ENCODE results near the gene MYO1E. TPM values are rescaled to one million over a fixed set of nuclear protein-coding genes. Genes with fewer than 3 reads are reported as not detected.

MYO1E gene
- total RNA-seq, 4 donors from 2014 or later = 131 to 388 (median 345) TPM

DNA sequence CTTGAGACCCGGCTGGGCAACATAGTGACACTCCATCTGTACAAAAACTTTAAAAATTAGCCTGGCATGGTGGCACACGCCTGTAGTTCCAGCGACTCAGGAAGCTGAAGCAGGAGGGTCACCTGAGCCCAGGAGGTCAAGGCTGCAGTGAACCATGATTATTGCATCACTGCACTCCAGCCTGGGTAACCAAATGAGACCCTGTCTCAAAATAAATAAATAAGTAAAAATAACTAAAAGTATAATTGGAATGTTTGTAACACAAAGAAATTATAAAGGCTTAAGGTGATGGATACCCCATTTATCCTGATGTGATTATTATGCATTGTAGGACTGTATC is 38.6 kb downstream of the MYO1E start:
- TF ChIP-seq, protein P1, sequence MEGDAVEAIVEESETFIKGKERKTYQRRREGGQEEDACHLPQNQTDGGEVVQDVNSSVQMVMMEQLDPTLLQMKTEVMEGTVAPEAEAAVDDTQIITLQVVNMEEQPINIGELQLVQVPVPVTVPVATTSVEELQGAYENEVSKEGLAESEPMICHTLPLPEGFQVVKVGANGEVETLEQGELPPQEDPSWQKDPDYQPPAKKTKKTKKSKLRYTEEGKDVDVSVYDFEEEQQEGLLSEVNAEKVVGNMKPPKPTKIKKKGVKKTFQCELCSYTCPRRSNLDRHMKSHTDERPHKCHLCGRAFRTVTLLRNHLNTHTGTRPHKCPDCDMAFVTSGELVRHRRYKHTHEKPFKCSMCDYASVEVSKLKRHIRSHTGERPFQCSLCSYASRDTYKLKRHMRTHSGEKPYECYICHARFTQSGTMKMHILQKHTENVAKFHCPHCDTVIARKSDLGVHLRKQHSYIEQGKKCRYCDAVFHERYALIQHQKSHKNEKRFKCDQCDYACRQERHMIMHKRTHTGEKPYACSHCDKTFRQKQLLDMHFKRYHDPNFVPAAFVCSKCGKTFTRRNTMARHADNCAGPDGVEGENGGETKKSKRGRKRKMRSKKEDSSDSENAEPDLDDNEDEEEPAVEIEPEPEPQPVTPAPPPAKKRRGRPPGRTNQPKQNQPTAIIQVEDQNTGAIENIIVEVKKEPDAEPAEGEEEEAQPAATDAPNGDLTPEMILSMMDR (IDR thresholded peaks at IDR 0.05) = no peak
- TF ChIP-seq POLR2A (IDR thresholded peaks at IDR 0.05) = no peak
- TF ChIP-seq EP300 (IDR thresholded peaks at IDR 0.05; ENCODE audit: low read depth) = no peak
- no peak for TF ChIP-seq POLR2AphosphoS5 (IDR thresholded peaks at IDR 0.05)
- in situ Hi-C loops (cut with MboI; ENCODE audit: low pct_ligation_motif_present in 1 of 4, low pct_unique_long_range_greater_than_20kb in 1 of 4, low sequenced_read_pairs in 3 of 4) = no loop called here
- Histone ChIP-seq H3K36me3 (no peaks in the 10 kb centered on the region), H3K4me1 (peaks cover 6 to 62% (median 33%) of the 10 kb centered on the region in 4 donors), H3K27ac (peak overlapping the region in 1 of 4 donors; percentile 40), H3K4me3 (no peak overlapping the region), H3K27me3 (no peaks in the 10 kb centered on the region), H3K9me3 (no peaks in the 10 kb centered on the region)
- intact Hi-C loops (cut with DNase I; ENCODE audit: low total_unique reads) = no loop called here
- 30 to 66% methylated on average over 3 of the region's 3 CpGs for WGBS, 2 donors (ENCODE audit: low coverage in 1 of 2)
- DNase-seq = no peak

DNA sequence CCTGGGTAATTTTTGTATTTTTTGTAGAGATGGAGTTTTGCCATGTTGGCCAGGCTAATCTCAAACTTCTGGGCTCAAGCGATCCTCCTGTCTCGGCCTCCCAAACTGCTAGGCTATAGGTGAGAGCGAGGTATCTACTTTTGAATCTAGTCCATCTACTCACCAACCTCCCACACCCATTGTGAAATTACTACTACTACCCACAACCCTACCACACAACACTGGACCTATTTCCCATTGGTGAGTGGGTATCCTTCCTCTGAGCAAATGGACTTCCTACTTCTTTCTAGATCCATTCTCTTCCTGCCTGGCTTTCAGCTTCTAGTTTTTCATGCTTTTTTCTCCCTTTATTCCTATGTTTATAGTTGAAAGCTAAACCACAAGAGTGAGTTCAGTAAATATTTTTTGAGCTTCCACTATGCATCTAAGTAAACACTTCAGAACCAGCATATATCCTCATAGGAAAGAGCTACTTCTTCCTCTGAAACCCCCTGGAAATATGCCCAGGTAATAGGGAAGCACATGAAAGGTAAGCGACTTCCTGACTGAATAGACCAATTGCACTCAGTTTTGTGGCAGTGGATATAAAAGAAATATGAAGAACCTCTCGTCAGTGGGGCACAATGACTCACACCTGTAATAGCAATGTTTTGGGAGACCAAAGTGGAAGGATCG is 39.1 kb downstream of the MYO1E start:
- Histone ChIP-seq H3K9me3 (no peaks in the 10 kb centered on the region), H3K4me3 (no peak overlapping the region), H3K4me1 (peaks cover 6 to 64% (median 33%) of the 10 kb centered on the region in 4 donors), H3K27me3 (no peaks in the 10 kb centered on the region), H3K27ac (peak overlapping the region in 1 of 4 donors; percentile 40), H3K36me3 (no peaks in the 10 kb centered on the region)
- TF ChIP-seq POLR2AphosphoS5 (IDR thresholded peaks at IDR 0.05) = no peak
- TF ChIP-seq, protein P1 (IDR thresholded peaks at IDR 0.05) = no peak
- no peak for TF ChIP-seq EP300 (IDR thresholded peaks at IDR 0.05; ENCODE audit: low read depth)
- intact Hi-C loops (cut with DNase I; ENCODE audit: low total_unique reads) (no loop called here), in situ Hi-C loops (cut with MboI; ENCODE audit: low pct_ligation_motif_present in 1 of 4, low pct_unique_long_range_greater_than_20kb in 1 of 4, low sequenced_read_pairs in 3 of 4) (no loop called here)
- DNase-seq = no peak
- 45 to 71% methylated on average over 2 to 6 of the region's 6 CpGs for WGBS, 2 donors (ENCODE audit: low coverage in 1 of 2)

DNA sequence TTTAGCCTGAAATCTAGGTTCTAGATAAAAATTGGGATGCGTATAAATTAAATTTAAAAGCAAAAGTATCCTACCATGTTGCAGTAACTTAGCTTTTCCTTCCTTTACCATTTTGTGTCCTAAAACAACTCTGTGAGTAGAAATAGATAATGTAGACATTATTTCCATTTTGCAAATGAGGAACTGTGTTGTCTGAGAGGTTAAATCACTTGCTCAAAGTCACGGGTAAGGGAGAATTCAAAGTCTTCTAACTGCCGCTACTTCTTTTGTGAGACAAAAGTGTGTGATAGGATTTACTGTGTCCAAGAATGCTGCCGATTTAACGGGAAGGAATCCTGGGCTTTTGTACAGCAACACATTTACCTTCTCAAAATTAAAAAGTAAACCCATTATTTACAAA is 40.7 kb downstream of the MYO1E start:
- 49 to 60% methylated on average over 5 of the region's 5 CpGs for WGBS, 2 donors (ENCODE audit: low coverage in 1 of 2)
- in situ Hi-C loops (cut with MboI; ENCODE audit: low pct_ligation_motif_present in 1 of 4, low pct_unique_long_range_greater_than_20kb in 1 of 4, low sequenced_read_pairs in 3 of 4) (no loop called here), intact Hi-C loops (cut with DNase I; ENCODE audit: low total_unique reads) (no loop called here)
- peaks cover 6 to 76% (median 34%) of the 10 kb centered on the region in 4 donors for H3K4me1 ChIP-seq
- no peaks in the 10 kb centered on the region for H3K27me3 ChIP-seq
- TF ChIP-seq EP300 (IDR thresholded peaks at IDR 0.05; ENCODE audit: low read depth) (no peak), POLR2AphosphoS5 (IDR thresholded peaks at IDR 0.05) (no peak), POLR2A (IDR thresholded peaks at IDR 0.05) (no peak)
- TF ChIP-seq, protein P1 (IDR thresholded peaks at IDR 0.05) = no peak
- H3K4me3 ChIP-seq = no peak overlapping the region
- H3K27ac ChIP-seq = peak overlapping the region in 3 of 4 donors; percentile 17 to 35 (median 26)
- H3K36me3 ChIP-seq = no peaks in the 10 kb centered on the region
- DNase-seq = no peak
- no peaks in the 10 kb centered on the region for H3K9me3 ChIP-seq

DNA sequence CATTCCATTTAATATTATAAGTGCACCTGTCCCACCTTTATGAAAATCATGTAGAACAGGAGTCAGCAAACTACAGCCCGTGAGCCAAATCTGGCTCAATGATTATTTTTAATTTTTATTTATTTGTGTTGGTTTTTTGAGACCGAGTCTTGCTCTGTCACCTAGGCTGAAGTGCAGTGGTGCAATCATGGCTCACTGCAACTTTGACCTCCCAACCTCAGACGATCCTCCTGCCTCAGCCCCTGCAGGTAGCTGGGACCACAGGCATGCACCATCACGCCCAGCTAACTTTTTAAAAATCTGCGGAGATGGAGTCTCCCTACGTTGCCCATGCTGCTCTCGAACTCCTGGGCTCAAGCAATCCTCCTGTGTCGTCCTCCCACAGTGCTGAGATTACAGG is 42.0 kb downstream of the MYO1E start:
- peaks cover 6 to 80% (median 35%) of the 10 kb centered on the region in 4 donors for H3K4me1 ChIP-seq
- no peak for TF ChIP-seq POLR2A (IDR thresholded peaks at IDR 0.05)
- no peak for TF ChIP-seq EP300 (IDR thresholded peaks at IDR 0.05; ENCODE audit: low read depth)
- TF ChIP-seq POLR2AphosphoS5 (IDR thresholded peaks at IDR 0.05) = no peak
- TF ChIP-seq, protein P1 (IDR thresholded peaks at IDR 0.05) = no peak
- in situ Hi-C loops (cut with MboI; ENCODE audit: low pct_ligation_motif_present in 1 of 4, low pct_unique_long_range_greater_than_20kb in 1 of 4, low sequenced_read_pairs in 3 of 4) = no loop called here
- 70 to 84% methylated on average over 2 to 8 of the region's 8 CpGs for WGBS, 2 donors (ENCODE audit: low coverage in 1 of 2)
- H3K4me3 ChIP-seq = no peak overlapping the region
- H3K9me3 ChIP-seq = no peaks in the 10 kb centered on the region
- H3K36me3 ChIP-seq = no peaks in the 10 kb centered on the region
- no peak for DNase-seq
- H3K27ac ChIP-seq = peak overlapping the region in 3 of 4 donors; percentile 0 to 43 (median 26)
- intact Hi-C loops (cut with DNase I; ENCODE audit: low total_unique reads) = no loop called here
- H3K27me3 ChIP-seq = no peaks in the 10 kb centered on the region

Measured in transverse colon (tissue), 4 donors.